Right ventricle myocardium inferior (tissue), 1 donor: ENCODE data around the gene CDON. TPM values are rescaled to one million over a fixed set of nuclear protein-coding genes. Genes with fewer than 3 reads are reported as not detected.
"Not testable (repeated sequence)": the region's sequence is repeated elsewhere in the genome, so short reads cannot be mapped to it uniquely, and the experiment has no call there.

Experiments used
- ATAC-seq: fragments of 200-7000 bp; cut with Tn5 transposase; one replicate; pipeline ENCODE4 v1.9.1; 2020; ENCODE audit warnings: mild to moderate bottlenecking, moderate library complexity
- DNase-seq: peaks from one replicate; pipeline ENCODE4 v3.0.0; 2021; ENCODE audit errors: missing footprints
- intact Hi-C: fragments of 100-400 bp; cut with DNase I; formaldehyde crosslinking; loops from one replicate; pipeline ENCODE4 v1.11.0; 2022
- total RNA-seq: library from RNA; stranded (reverse); fragmentation: NEBNext Ultra II Directional; extraction: Animal tissue kit (Norgen Biotek cat#: 25700); gene quantifications from one replicate; pipeline ENCODE4 v1.2.1, GENCODE V29; 2021
- donor health status: DM: no; HTN: yes; CAD: no; lungs with severe emphysema.

CDON gene
- total RNA-seq, 1 donor from 2014 or later, result 18.6 TPM

DNA sequence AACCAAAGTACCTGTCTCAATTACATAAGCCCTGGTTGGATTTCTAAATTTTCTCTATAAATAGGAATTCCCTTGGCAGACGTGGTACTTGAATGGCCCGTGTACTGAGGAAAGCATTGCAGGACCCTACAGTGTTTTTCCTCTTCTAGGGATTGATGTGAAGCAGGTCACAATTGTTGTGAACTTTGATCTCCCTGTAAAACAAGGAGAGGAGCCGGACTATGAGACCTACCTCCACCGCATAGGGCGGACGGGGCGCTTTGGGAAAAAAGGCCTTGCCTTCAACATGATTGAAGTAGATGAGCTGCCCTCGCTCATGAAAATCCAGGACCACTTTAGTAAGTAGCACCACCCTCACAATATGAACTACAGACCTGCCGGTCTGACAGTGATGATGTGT is 141.6 kb downstream of the CDON start:
- intact Hi-C loops, result no loop called here
- DNase-seq (no peak), ATAC-seq (no peak)

DNA sequence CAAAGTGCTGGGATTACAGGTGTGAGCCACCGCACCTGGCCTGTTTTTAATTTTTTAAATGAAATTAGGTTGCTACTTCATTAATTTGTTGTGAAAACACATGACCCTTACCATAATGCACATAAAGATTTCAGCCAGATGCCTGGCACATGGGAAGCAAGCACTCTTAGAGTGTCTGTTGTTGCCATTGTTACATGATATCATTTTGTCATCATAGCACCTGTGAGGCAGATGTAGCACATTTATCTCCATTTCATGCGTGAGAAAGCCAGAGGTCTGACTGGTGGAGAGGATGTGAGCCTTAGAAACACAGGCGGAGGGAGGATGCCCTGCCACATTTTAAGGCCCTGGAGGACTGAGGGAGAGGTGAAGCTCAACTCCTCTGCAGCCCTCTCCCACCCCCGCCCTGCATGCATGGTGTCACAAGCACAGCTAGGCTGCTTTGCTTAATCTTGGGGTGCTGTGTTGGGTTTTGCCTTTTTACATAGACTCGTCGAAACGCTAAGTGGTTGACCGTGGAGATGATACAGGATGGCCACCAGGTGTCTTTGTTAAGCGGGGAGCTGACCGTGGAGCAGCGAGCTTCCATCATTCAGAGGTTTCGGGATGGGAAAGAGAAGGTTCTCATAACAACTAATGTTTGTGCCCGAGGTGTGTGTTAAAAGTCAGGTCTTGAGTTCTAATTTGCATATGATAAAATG is 144.4 kb downstream of the CDON start:
- DNase-seq, result no peak
- ATAC-seq, result no peak

DNA sequence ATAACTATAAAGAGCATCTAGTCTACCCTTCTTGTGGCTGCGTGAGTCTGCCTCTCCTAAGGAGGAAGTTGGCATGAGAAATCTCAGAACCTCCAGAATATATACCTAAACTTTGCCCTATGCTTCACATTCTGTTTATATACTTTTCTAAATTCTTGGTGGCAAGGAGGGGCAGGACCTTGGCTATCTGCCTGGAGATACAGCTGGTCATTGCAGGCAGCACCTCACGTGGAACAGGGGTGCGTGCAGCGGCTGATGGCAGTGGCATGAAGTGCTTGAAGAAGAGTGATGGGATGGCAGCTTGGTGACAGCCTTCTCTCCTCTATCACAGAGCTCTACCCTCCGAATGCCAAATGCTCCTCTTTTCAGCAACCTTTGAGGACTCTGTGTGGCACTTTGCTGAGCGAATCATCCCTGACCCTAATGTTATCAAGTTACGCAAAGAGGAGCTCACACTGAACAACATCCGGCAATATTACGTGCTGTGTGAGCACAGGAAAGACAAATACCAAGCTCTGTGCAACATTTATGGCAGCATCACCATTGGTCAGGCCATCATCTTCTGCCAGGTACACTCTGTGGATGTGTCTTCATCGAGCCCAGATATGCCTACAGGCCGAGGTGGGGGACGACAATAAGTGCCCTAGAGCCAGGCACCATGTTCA is 145.9 kb downstream of the CDON start:
- intact Hi-C loops, result no loop called here
- DNase-seq (no peak), ATAC-seq (no peak)

More for the DNA sequence above, 144.4 kb downstream of the CDON start:
- intact Hi-C loops, result no loop called here

DNA sequence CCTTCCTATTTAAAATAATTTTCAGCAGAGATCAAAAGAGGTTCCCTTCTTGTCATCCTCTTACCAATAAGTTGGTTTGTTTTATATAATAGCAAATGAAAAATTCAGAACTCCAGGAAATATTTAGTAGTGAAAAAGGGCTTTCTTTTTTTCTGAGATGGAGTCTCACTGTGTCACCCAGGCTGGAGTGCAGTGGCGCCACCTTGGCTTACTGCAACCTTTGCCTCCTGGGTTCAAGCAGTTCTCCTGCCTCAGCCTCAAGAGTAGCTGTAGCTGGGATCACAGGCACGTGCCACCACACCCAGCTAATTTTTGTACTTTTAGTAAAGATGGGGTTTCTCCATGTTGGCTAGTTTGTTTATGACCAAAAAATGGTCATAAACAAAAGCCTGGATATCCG is 148.1 kb downstream of the CDON start:
- ATAC-seq, intact Hi-C loops, DNase-seq: not testable (repeated sequence)

DNA sequence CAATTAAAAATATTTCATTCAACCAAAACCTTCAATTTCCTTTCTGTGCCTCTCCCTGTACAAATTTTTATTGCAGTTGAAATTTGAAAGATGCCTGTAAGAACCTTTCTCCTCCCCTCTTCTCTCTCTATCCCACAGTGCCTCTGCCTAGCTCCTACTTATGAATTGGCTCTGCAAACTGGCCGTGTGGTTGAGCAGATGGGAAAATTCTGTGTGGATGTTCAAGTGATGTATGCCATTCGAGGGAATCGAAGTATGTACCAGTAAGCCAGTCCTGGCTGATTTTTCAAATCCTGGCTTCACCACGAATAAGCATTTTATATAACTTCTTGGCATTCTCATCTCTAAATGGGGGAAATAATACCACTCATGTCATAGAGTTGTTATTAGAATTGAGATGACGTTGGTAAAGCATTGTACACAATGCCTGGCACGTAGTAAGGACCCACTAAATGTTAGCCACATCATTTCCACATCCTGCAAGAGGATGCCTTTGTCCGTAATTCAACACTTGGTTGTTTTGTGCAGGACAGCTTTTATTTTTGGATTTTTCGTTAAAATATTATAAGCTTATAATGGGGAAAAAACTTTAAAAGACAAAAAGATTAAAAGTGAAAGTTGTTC is 152.3 kb downstream of the CDON start:
- intact Hi-C loops, result no loop called here
- no peak for ATAC-seq
- DNase-seq, result no peak

Other genes with a start within 250 kb of the CDON start
- not detected for gene PATE4, start 229.6 kb downstream of the CDON start, total RNA-seq
- 5.0 TPM for gene HYLS1, start 175.2 kb downstream of the CDON start, total RNA-seq
- 8.1 TPM for gene PUS3, start 159.7 kb downstream of the CDON start, total RNA-seq
- not detected for gene DDX25, start 158.4 kb downstream of the CDON start, total RNA-seq
- gene VSIG10L2, start 116.8 kb downstream of the CDON start, total RNA-seq, result 0.30 TPM
- gene RPUSD4, start 148.8 kb upstream of the CDON start, total RNA-seq, result 40.0 TPM
- 25.6 TPM for gene FAM118B, start 148.9 kb upstream of the CDON start, total RNA-seq
- gene SRPRA, start 206.0 kb upstream of the CDON start, total RNA-seq, result 64.5 TPM
- 31.6 TPM for gene FOXRED1, start 206.3 kb upstream of the CDON start, total RNA-seq
- 6.5 TPM for gene TIRAP, start 220.2 kb upstream of the CDON start, total RNA-seq
- 10.8 TPM for gene DCPS, start 241.2 kb upstream of the CDON start, total RNA-seq